Measurements from ENCODE around the gene CCDC86.

CCDC86 gene

GRCh38 chr11:60854847-60855725 is 13.2 kb downstream of the CCDC86 start:
- H3K27ac ChIP-seq (ENCODE audit: low read depth, low read length): no peak overlapping the region
- no peak overlapping the region for H2BK120ac ChIP-seq (ENCODE audit: insufficient read depth, low read length, poor library complexity)
- H3K14ac ChIP-seq (ENCODE audit: low read length): no peak overlapping the region
- H4K8ac ChIP-seq (ENCODE audit: low read depth, low read length): no peak overlapping the region
- H4K12ac ChIP-seq (ENCODE audit: low read depth, low read length): no peak overlapping the region
- no peak overlapping the region for H4K91ac ChIP-seq (ENCODE audit: low read depth, low read length)
- no peak overlapping the region for H2BK5ac ChIP-seq (ENCODE audit: low read depth, low read length, poor library complexity)
- no peaks in the 10 kb centered on the region for H3K79me1 ChIP-seq (ENCODE audit: low read length)
- H3K36me3 ChIP-seq (ENCODE audit: control insufficient read depth in 1 of 2, insufficient read depth in 2 of 2, low read length in 2 of 2): peaks cover 14 to 21% of the 10 kb centered on the region in 2 experiments
- H3K4me2 ChIP-seq (ENCODE audit: low read length): no peak overlapping the region
- no peak overlapping the region for H2BK12ac ChIP-seq (ENCODE audit: low read length)
- H2AK5ac ChIP-seq (ENCODE audit: low read length): no peak overlapping the region
- no peak overlapping the region for H3K18ac ChIP-seq (ENCODE audit: low read length)
- no peak for DNase-seq
- WGBS (ENCODE audit: extremely low coverage, insufficient coverage, insufficient read length): no CpG with 5 or more reads among the region's 8 CpGs
- no peak overlapping the region for H2AFZ ChIP-seq (ENCODE audit: insufficient read depth, low read length, poor library complexity)
- no peaks in the 10 kb centered on the region for H3K79me2 ChIP-seq (ENCODE audit: control insufficient read depth, insufficient read depth, low read length, poor library complexity)
- H3K4me3 ChIP-seq (ENCODE audit: low read depth, low read length): no peak overlapping the region
- peaks cover 3% of the 10 kb centered on the region for H3K9me3 ChIP-seq (ENCODE audit: insufficient read depth, low read depth, low read length)
- no peak overlapping the region for H3K23ac ChIP-seq (ENCODE audit: low read length)
- H3K4me1 ChIP-seq (ENCODE audit: control insufficient read depth in 1 of 2, insufficient read depth in 2 of 2, low read length in 2 of 2): no peaks in the 10 kb centered on the region
- H3K27me3 ChIP-seq (ENCODE audit: insufficient read depth, low read length): no peaks in the 10 kb centered on the region
- no peak overlapping the region for H3K4ac ChIP-seq (ENCODE audit: low read depth, low read length)
- no peak overlapping the region for H3K9ac ChIP-seq (ENCODE audit: low read length)

GRCh38 chr11:60855726-60856633 is 14.1 kb downstream of the CCDC86 start, which contains the start of gene PTGDR2:
Gene PTGDR2 (minus strand): TSS chr11:60855950. CDS start chr11:60853722, 2,228 bp downstream.
- Histone ChIP-seq H3K4me1 (ENCODE audit: control insufficient read depth in 1 of 2, insufficient read depth in 2 of 2, low read length in 2 of 2) (no peaks in the 10 kb centered on the region), H4K8ac (ENCODE audit: low read depth, low read length) (no peak within 1 kb of the TSS), H4K91ac (ENCODE audit: low read depth, low read length) (no peak within 1 kb of the TSS), H3K27ac (ENCODE audit: low read depth, low read length) (no peak within 1 kb of the TSS), H3K4ac (ENCODE audit: low read depth, low read length) (no peak within 1 kb of the TSS), H3K79me2 (ENCODE audit: control insufficient read depth, insufficient read depth, low read length, poor library complexity) (no peaks in the 10 kb centered on the region), H4K12ac (ENCODE audit: low read depth, low read length) (no peak within 1 kb of the TSS), H2BK5ac (ENCODE audit: low read depth, low read length, poor library complexity) (no peak within 1 kb of the TSS), H2BK12ac (ENCODE audit: low read length) (no peak within 1 kb of the TSS), H3K9me3 (ENCODE audit: insufficient read depth, low read depth, low read length) (peaks cover 3% of the 10 kb centered on the region), H3K4me3 (ENCODE audit: low read depth, low read length) (no peak within 1 kb of the TSS), H2BK120ac (ENCODE audit: insufficient read depth, low read length, poor library complexity) (no peak within 1 kb of the TSS), H2AK5ac (ENCODE audit: low read length) (no peak within 1 kb of the TSS), H3K14ac (ENCODE audit: low read length) (no peak within 1 kb of the TSS), H3K27me3 (ENCODE audit: insufficient read depth, low read length) (no peaks in the 10 kb centered on the region), H3K9ac (ENCODE audit: low read length) (no peak within 1 kb of the TSS), H3K23ac (ENCODE audit: low read length) (no peak within 1 kb of the TSS), H3K4me2 (ENCODE audit: low read length) (no peak within 1 kb of the TSS), H2AFZ (ENCODE audit: insufficient read depth, low read length, poor library complexity) (no peak within 1 kb of the TSS), H3K36me3 (ENCODE audit: control insufficient read depth in 1 of 2, insufficient read depth in 2 of 2, low read length in 2 of 2) (peaks cover 5 to 14% of the 10 kb centered on the region in 2 experiments), H3K18ac (ENCODE audit: low read length) (no peak within 1 kb of the TSS), H3K79me1 (ENCODE audit: low read length) (no peaks in the 10 kb centered on the region)
- no peak for DNase-seq
- no CpG with 5 or more reads among the region's 14 CpGs for WGBS (ENCODE audit: extremely low coverage, insufficient coverage, insufficient read length)

GRCh38 chr11:60857378-60858232 is 15.7 kb downstream of the CCDC86 start:
- WGBS (ENCODE audit: extremely low coverage, insufficient coverage, insufficient read length): no CpG with 5 or more reads among the region's 5 CpGs

GRCh38 chr11:60858236-60858635 is 16.3 kb downstream of the CCDC86 start:
- Histone ChIP-seq H2BK5ac (ENCODE audit: low read depth, low read length, poor library complexity) (no peak overlapping the region), H4K91ac (ENCODE audit: low read depth, low read length) (no peak overlapping the region), H3K27me3 (ENCODE audit: insufficient read depth, low read length) (no peaks in the 10 kb centered on the region), H3K18ac (ENCODE audit: low read length) (no peak overlapping the region), H2BK12ac (ENCODE audit: low read length) (no peak overlapping the region), H4K12ac (ENCODE audit: low read depth, low read length) (no peak overlapping the region), H3K23ac (ENCODE audit: low read length) (no peak overlapping the region), H2BK120ac (ENCODE audit: insufficient read depth, low read length, poor library complexity) (no peak overlapping the region), H3K4ac (ENCODE audit: low read depth, low read length) (no peak overlapping the region), H3K4me3 (ENCODE audit: low read depth, low read length) (no peak overlapping the region), H4K8ac (ENCODE audit: low read depth, low read length) (no peak overlapping the region), H3K14ac (ENCODE audit: low read length) (no peak overlapping the region), H3K36me3 (ENCODE audit: control insufficient read depth in 1 of 2, insufficient read depth in 2 of 2, low read length in 2 of 2) (peaks cover 0 to under 1% of the 10 kb centered on the region in 2 experiments), H3K9ac (ENCODE audit: low read length) (no peak overlapping the region), H3K79me2 (ENCODE audit: control insufficient read depth, insufficient read depth, low read length, poor library complexity) (no peaks in the 10 kb centered on the region), H3K9me3 (ENCODE audit: insufficient read depth, low read depth, low read length) (peaks cover 2% of the 10 kb centered on the region), H3K79me1 (ENCODE audit: low read length) (no peaks in the 10 kb centered on the region), H2AK5ac (ENCODE audit: low read length) (no peak overlapping the region), H3K4me2 (ENCODE audit: low read length) (no peak overlapping the region), H3K27ac (ENCODE audit: low read depth, low read length) (no peak overlapping the region), H3K4me1 (ENCODE audit: control insufficient read depth in 1 of 2, insufficient read depth in 2 of 2, low read length in 2 of 2) (no peaks in the 10 kb centered on the region), H2AFZ (ENCODE audit: insufficient read depth, low read length, poor library complexity) (no peak overlapping the region)
- WGBS (ENCODE audit: extremely low coverage, insufficient coverage, insufficient read length): no CpG with 5 or more reads among the region's 8 CpGs
- no peak for DNase-seq

More at GRCh38 chr11:60857378-60858232, 15.7 kb downstream of the CCDC86 start:
- Histone ChIP-seq H3K9ac (ENCODE audit: low read length) (no peak overlapping the region), H3K27me3 (ENCODE audit: insufficient read depth, low read length) (no peaks in the 10 kb centered on the region), H3K4me3 (ENCODE audit: low read depth, low read length) (no peak overlapping the region), H4K91ac (ENCODE audit: low read depth, low read length) (no peak overlapping the region), H3K36me3 (ENCODE audit: control insufficient read depth in 1 of 2, insufficient read depth in 2 of 2, low read length in 2 of 2) (peaks cover 1% of the 10 kb centered on the region in 2 experiments), H2AK5ac (ENCODE audit: low read length) (no peak overlapping the region), H4K12ac (ENCODE audit: low read depth, low read length) (no peak overlapping the region), H3K9me3 (ENCODE audit: insufficient read depth, low read depth, low read length) (peaks cover 3% of the 10 kb centered on the region), H3K27ac (ENCODE audit: low read depth, low read length) (no peak overlapping the region), H3K18ac (ENCODE audit: low read length) (no peak overlapping the region), H3K79me1 (ENCODE audit: low read length) (no peaks in the 10 kb centered on the region), H2BK12ac (ENCODE audit: low read length) (no peak overlapping the region), H3K4ac (ENCODE audit: low read depth, low read length) (no peak overlapping the region), H3K14ac (ENCODE audit: low read length) (no peak overlapping the region), H3K4me1 (ENCODE audit: control insufficient read depth in 1 of 2, insufficient read depth in 2 of 2, low read length in 2 of 2) (no peaks in the 10 kb centered on the region), H4K8ac (ENCODE audit: low read depth, low read length) (no peak overlapping the region), H3K4me2 (ENCODE audit: low read length) (no peak overlapping the region), H2BK5ac (ENCODE audit: low read depth, low read length, poor library complexity) (no peak overlapping the region), H3K23ac (ENCODE audit: low read length) (no peak overlapping the region), H2AFZ (ENCODE audit: insufficient read depth, low read length, poor library complexity) (no peak overlapping the region), H2BK120ac (ENCODE audit: insufficient read depth, low read length, poor library complexity) (no peak overlapping the region), H3K79me2 (ENCODE audit: control insufficient read depth, insufficient read depth, low read length, poor library complexity) (no peaks in the 10 kb centered on the region)
- no peak for DNase-seq
